K562 (cell line): ENCODE measurements around the gene FDX2. TPM values are rescaled to one million over a fixed set of nuclear protein-coding genes. Genes with fewer than 3 reads are reported as not detected.

Source experiments
- ATAC-seq: fragments of 200-7000 bp; cut with Tn5 transposase; 3 replicates; pipeline ENCODE4 v1.9.1; 2020; ENCODE audit warnings: moderate library complexity
- BruUV-seq: library from RNA; stranded (reverse); fragments of 400-500 nt; replicated peaks from 2 replicates; lab custom pipeline; 2021; lab: Mats Ljungman, UMichigan
- CTCF ChIA-PET: fragments of 300-600 bp; formaldehyde crosslinking; extraction: SDS; loops from one replicate; lab custom pipeline; 2021; ENCODE audit warnings: low intra/inter-chr PET ratio; lab: Yijun Ruan, JAX
- POLR2A ChIA-PET: fragments of 300-600, 350-650 bp; sonication (Branson Sonifier 250); formaldehyde crosslinking; extraction: SDS; loops from one replicate; lab custom pipeline; 2021; ENCODE audit warnings: antibody characterized with exemption, inconsistent platforms; lab: Yijun Ruan, JAX
- DNase-seq, 4 experiments: peaks; one replicate each; pipeline versions ENCODE4 v3.0.0 to v3.0.0-alpha.2; 2011 to 2018; ENCODE audit warnings: low spot score in 3 of 4, mixed read lengths in 3 of 4; ENCODE audit errors: extremely low read depth in 1 of 4
- FAIRE-seq: peaks from 2 replicates; lab custom pipeline; 2011; peaks lifted over from hg19 to GRCh38; lab: Jason Lieb, UNC
- H2AFZ ChIP-seq: 2 replicates; pipeline ENCODE4 v1.6.0; 2011; ENCODE audit warnings: low read depth, low read length, control low read depth, inconsistent platforms
- H3K27ac ChIP-seq: fragments of 200-600 bp; 3 replicates; pipeline ENCODE4 v1.8.0; 2011; ENCODE audit warnings: low read depth, mild to moderate bottlenecking, control low read depth, inconsistent platforms, low read length, moderate library complexity, mixed read lengths; ENCODE audit errors: extremely low read depth
- H3K27me3 ChIP-seq, 2 experiments: fragments of 300-600 bp in 1 of 2; 2 replicates in 1 of 2; 3 replicates in 1 of 2; pipeline versions ENCODE4 v1.6.0 to v1.8.0; 2011; ENCODE audit warnings: inconsistent platforms in 2 of 2, low read length in 2 of 2, mild to moderate bottlenecking in 1 of 2, mixed read lengths in 1 of 2, moderate library complexity in 1 of 2; ENCODE audit not compliant: control insufficient read depth in 2 of 2, insufficient read depth in 2 of 2
- H3K36me3 ChIP-seq: fragments of 300-600 bp; 3 replicates; pipeline ENCODE4 v1.8.0; 2011; ENCODE audit warnings: mild to moderate bottlenecking, low read length, inconsistent platforms; ENCODE audit not compliant: control insufficient read depth, insufficient read depth
- H3K4me1 ChIP-seq, 2 experiments: fragments of 200-600 bp in 1 of 2; replicated peaks in 1 of 2; 2 replicates in 1 of 2; 3 replicates in 1 of 2; pipeline versions ENCODE4 v1.5.1 to v1.8.0; 2011; ENCODE audit warnings: inconsistent platforms in 2 of 2, low read length in 2 of 2, mild to moderate bottlenecking in 1 of 2, mixed read lengths in 1 of 2, moderate library complexity in 1 of 2; ENCODE audit not compliant: control insufficient read depth in 2 of 2, insufficient read depth in 2 of 2
- H3K4me2 ChIP-seq: 2 replicates; pipeline ENCODE4 v1.6.1; 2011; ENCODE audit warnings: low read length, control low read depth, inconsistent platforms, mixed read lengths; ENCODE audit not compliant: insufficient read depth
- H3K4me3 ChIP-seq: fragments of 200-600 bp; sonication (generic), shearing (Covaris generic); 2 replicates; pipeline ENCODE4 v1.5.1; 2016; ENCODE audit warnings: control low read depth, inconsistent platforms
- H3K79me2 ChIP-seq: fragments of 200-600 bp; 3 replicates; pipeline ENCODE4 v1.8.0; 2011; ENCODE audit warnings: low read length, inconsistent platforms; ENCODE audit not compliant: control insufficient read depth, insufficient read depth
- H3K9ac ChIP-seq, 2 experiments: 2 replicates each; pipeline versions ENCODE4 v1.6.0 to v1.6.1; 2011; ENCODE audit warnings: low read depth in 2 of 2, low read length in 2 of 2, control low read depth in 1 of 2, inconsistent platforms in 1 of 2, mild to moderate bottlenecking in 1 of 2, mixed read lengths in 1 of 2; ENCODE audit not compliant: insufficient read depth in 1 of 2
- H3K9me1 ChIP-seq: one replicate; pipeline ENCODE4 v1.6.0; 2011; ENCODE audit warnings: inconsistent platforms, mild to moderate bottlenecking, low read length, moderate library complexity; ENCODE audit not compliant: control insufficient read depth, insufficient read depth
- H3K9me3 ChIP-seq: replicated peaks from 2 replicates; pipeline ENCODE4 v1.5.1; 2011; ENCODE audit warnings: low read depth, low read length, inconsistent platforms; ENCODE audit not compliant: control insufficient read depth, insufficient read depth
- H4K20me1 ChIP-seq: replicated peaks from 2 replicates; pipeline ENCODE4 v1.6.1; 2011; ENCODE audit warnings: low read length, inconsistent platforms, mixed read lengths; ENCODE audit not compliant: control insufficient read depth, insufficient read depth
- BCOR ChIP-seq: fragments of 450-650 bp; IDR thresholded peaks from 2 replicates; pipeline ENCODE4 v1.6.1; 2016
- CTBP1 ChIP-seq: fragments of 450-650 bp; IDR thresholded peaks from 2 replicates; pipeline ENCODE4 v1.6.1; 2016; ENCODE audit warnings: borderline replicate concordance
- CXXC5 ChIP-seq: fragments of 250-450 bp; sonication (Bioruptor Pico); IDR thresholded peaks from 2 replicates; pipeline ENCODE4 v1.8.0; 2022; ENCODE audit warnings: inconsistent platforms, mild to moderate bottlenecking, moderate library complexity
- ETS1 ChIP-seq: conservative IDR thresholded peaks from 2 replicates; pipeline ENCODE4 v1.6.1; 2011; ENCODE audit warnings: low read depth, mild to moderate bottlenecking, low read length; ENCODE audit not compliant: control insufficient read depth
- FIP1L1 ChIP-seq: fragments of 200-400 bp; formaldehyde crosslinking; IDR thresholded peaks from 2 replicates; pipeline ENCODE4 v1.6.1; 2018; ENCODE audit warnings: mild to moderate bottlenecking, low read depth, low read length; ENCODE audit not compliant: poor library complexity, severe bottlenecking
- HEY1 ChIP-seq: fragments of 250-450 bp; sonication (Bioruptor Pico); IDR thresholded peaks from 2 replicates; pipeline ENCODE4 v1.5.0; 2020; ENCODE audit warnings: mild to moderate bottlenecking, moderate library complexity, borderline replicate concordance
- LARP7 ChIP-seq: fragments of 450-650 bp; IDR thresholded peaks from 2 replicates; pipeline ENCODE4 v1.6.1; 2016
- MECOM ChIP-seq: fragments of 250-450 bp; sonication (Bioruptor Pico); IDR thresholded peaks from 2 replicates; pipeline ENCODE4 v1.8.0; 2022; ENCODE audit warnings: inconsistent platforms
- NFIX ChIP-seq: fragments of 250-450 bp; sonication (Bioruptor Pico); IDR thresholded peaks from 2 replicates; pipeline ENCODE4 v1.4.0; 2020; ENCODE audit warnings: low read depth, mild to moderate bottlenecking, moderate library complexity
- SMAD4 ChIP-seq: fragments of 250-450 bp; sonication (Bioruptor Pico); conservative IDR thresholded peaks from 2 replicates; pipeline ENCODE4 v1.8.0; 2021; ENCODE audit warnings: inconsistent platforms, mild to moderate bottlenecking, moderate library complexity
- SP1 ChIP-seq: sonication (generic); formaldehyde crosslinking; IDR thresholded peaks from 2 replicates; pipeline ENCODE4 v1.8.1; 2022; ENCODE audit warnings: mild to moderate bottlenecking, missing genetic modification reagents
- THRAP3 ChIP-seq: fragments of 450-650 bp; IDR thresholded peaks from 2 replicates; pipeline ENCODE4 v1.6.1; 2016; ENCODE audit warnings: mild to moderate bottlenecking, inconsistent platforms, borderline replicate concordance
- TRIM28 ChIP-seq: fragments of 450-650 bp; IDR thresholded peaks from 2 replicates; pipeline ENCODE4 v1.6.1; 2017
- YBX1 ChIP-seq: fragments of 450-650 bp; IDR thresholded peaks from 2 replicates; pipeline ENCODE4 v1.7.1; 2016; ENCODE audit warnings: mild to moderate bottlenecking
- ZFPM2 ChIP-seq: fragments of 250-450 bp; sonication (Bioruptor Pico); IDR thresholded peaks from 2 replicates; pipeline ENCODE4 v1.5.1; 2022; ENCODE audit warnings: mild to moderate bottlenecking
- ZNF232 ChIP-seq: sonication (generic); formaldehyde crosslinking; IDR thresholded peaks from 2 replicates; pipeline ENCODE4 v1.8.0; 2022; ENCODE audit warnings: mild to moderate bottlenecking, missing genetic modification reagents
- ZNF707 ChIP-seq: fragments of 250-450 bp; sonication (Bioruptor Pico); conservative IDR thresholded peaks from 2 replicates; pipeline ENCODE4 v1.8.0; 2022; ENCODE audit warnings: inconsistent platforms, mild to moderate bottlenecking, moderate library complexity
- WGBS: fragments of 100-300 bp; shearing (Covaris generic); methylation state at CpG from one replicate; pipeline ENCODE4 v1.1.6; 2016; ENCODE audit warnings: low coverage, mixed read lengths; ENCODE audit not compliant: insufficient coverage; ENCODE audit errors: missing lambda C conversion rate; 5-methylcytosine and 5-hydroxymethylcytosine counted together
- in situ Hi-C: fragments of 300-500 bp; cut with MboI; formaldehyde crosslinking; loops from 4 replicates; pipeline ENCODE4 v1.15.0; 2018; ENCODE audit warnings: inconsistent platforms, mixed read lengths
- intact Hi-C: fragments of 100-400 bp; cut with micrococcal nuclease; formaldehyde crosslinking; loops from 2 replicates; pipeline ENCODE4 v1.14.2; 2022
- polyA plus RNA-seq, 8 experiments: library from polyadenylated mRNA; depleted of rRNA in 4 of 8; stranded (reverse) in 5 of 8; unstranded in 3 of 8; fragments of >200 nt; fragmentation: Nextera tagmentation in 2 of 8; fragmentation: Illumina TruSeq in 1 of 8; extraction: Ambion mirVana in 2 of 8; extraction: Trizol in 1 of 8; gene quantifications; 2 replicates each; pipeline versions ENCODE4 v1.2.1 to v1.2.3, GENCODE V29; 2011 to 2014; ENCODE audit warnings: inconsistent platforms in 1 of 8, missing spikeins in 1 of 8
- total RNA-seq, 7 experiments: library from RNA; depleted of rRNA in 6 of 7; stranded (reverse); fragments of >200 nt in 6 of 7; fragmentation: Illumina TruSeq in 2 of 7; extraction: Trizol in 2 of 7; gene quantifications; 2 replicates each; pipeline versions ENCODE4 v1.2.1 to v1.2.3, GENCODE V29; 2011 to 2021; ENCODE audit warnings: low replicate concordance in 1 of 7
- TF ChIP-seq, protein P1 (sequence below): sonication (generic); formaldehyde crosslinking; IDR thresholded peaks from 2 replicates; pipeline ENCODE4 v1.8.0; 2022; ENCODE audit warnings: mild to moderate bottlenecking, missing genetic modification reagents
- TF ChIP-seq, protein P2 (sequence below): sonication (generic); formaldehyde crosslinking; IDR thresholded peaks from 2 replicates; pipeline ENCODE4 v1.8.0; 2022; ENCODE audit warnings: missing genetic modification reagents, mild to moderate bottlenecking, borderline replicate concordance
- TF ChIP-seq, protein P3 (sequence below): IDR thresholded peaks from 3 replicates; pipeline ENCODE4 v1.6.1; 2011; ENCODE audit warnings: borderline replicate concordance, mild to moderate bottlenecking; ENCODE audit not compliant: insufficient read length, insufficient read depth

Gene FDX2
- total and polyA plus RNA-seq, 9 of the 15 experiments (the other 6 are each of a cell fraction or from before 2014, with no cell fraction given) = 2.5 to 49.8 (median 29.7) TPM

GRCh38 chr19:10327793-10328192 lies 12.0 kb upstream of the FDX2 start (continued):
- no peak for TF ChIP-seq CTBP1

DNA sequence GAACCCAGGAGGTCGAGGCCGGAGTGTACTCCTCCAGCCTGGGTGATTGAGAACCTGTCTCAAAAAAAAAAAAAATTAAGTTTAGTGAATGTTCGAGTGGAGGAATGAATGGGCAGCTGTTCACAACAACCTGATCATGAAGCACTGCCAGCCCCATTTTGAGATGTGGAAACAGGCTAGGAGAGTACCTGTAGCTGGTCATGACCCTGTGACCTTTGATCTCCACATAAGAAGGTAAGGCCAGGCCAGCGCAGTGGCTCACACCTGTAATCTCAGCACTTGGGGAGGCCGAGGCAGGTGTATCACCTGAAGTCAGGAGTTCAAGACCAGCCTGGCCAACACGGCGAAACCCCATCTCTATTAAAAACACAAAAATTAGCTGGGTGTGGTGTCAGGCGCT lies 9.9 kb upstream of the FDX2 start:
- Histone ChIP-seq H3K27me3 (no peaks in the 10 kb centered on the region), H3K79me2 (peaks cover 34% of the 10 kb centered on the region), H3K4me1 (peaks cover 0 to 45% of the 10 kb centered on the region in 2 experiments; a peak in 2 of 5 replicates), H3K9ac (no peak overlapping the region), H2AFZ (no peak overlapping the region), H3K9me3 (no peaks in the 10 kb centered on the region), H3K9me1 (no peaks in the 10 kb centered on the region), H3K27ac (no peak overlapping the region), H3K4me2 (no peak overlapping the region), H3K36me3 (peaks cover 98% of the 10 kb centered on the region), H3K4me3 (no peak overlapping the region), H4K20me1 (no peaks in the 10 kb centered on the region)
- ChIA-PET CTCF (no interaction called here), POLR2A (interaction anchor here (0.6 to 1.9 kb wide), 4 partner anchors 9 to 75 kb away, joined by 3 to 10 read pairs (median 3); partner anchors contain the start of gene FDX2)
- intact Hi-C loops = no loop called here
- no peak for FAIRE-seq
- WGBS = 91% methylated on average over 8 of the region's 8 CpGs
- no TSS peak for BruUV-seq
- no peak for TF ChIP-seq ZFPM2 (CRISPR knock-in tag)
- no peak for TF ChIP-seq HEY1 (CRISPR knock-in tag)
- no peak for TF ChIP-seq LARP7
- no peak for TF ChIP-seq TRIM28
- no peak for TF ChIP-seq SMAD4 (CRISPR knock-in tag)
- TF ChIP-seq FIP1L1 = no peak
- no peak for TF ChIP-seq THRAP3
- TF ChIP-seq ZNF232 = no peak
- TF ChIP-seq, protein P1, sequence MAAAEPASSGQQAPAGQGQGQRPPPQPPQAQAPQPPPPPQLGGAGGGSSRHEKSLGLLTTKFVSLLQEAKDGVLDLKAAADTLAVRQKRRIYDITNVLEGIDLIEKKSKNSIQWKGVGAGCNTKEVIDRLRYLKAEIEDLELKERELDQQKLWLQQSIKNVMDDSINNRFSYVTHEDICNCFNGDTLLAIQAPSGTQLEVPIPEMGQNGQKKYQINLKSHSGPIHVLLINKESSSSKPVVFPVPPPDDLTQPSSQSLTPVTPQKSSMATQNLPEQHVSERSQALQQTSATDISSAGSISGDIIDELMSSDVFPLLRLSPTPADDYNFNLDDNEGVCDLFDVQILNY (CRISPR knock-in tag) = no peak
- TF ChIP-seq CXXC5 (CRISPR knock-in tag) = no peak
- TF ChIP-seq ETS1 = no peak
- no peak for TF ChIP-seq YBX1
- TF ChIP-seq NFIX (CRISPR knock-in tag) = no peak
- TF ChIP-seq, protein P2, sequence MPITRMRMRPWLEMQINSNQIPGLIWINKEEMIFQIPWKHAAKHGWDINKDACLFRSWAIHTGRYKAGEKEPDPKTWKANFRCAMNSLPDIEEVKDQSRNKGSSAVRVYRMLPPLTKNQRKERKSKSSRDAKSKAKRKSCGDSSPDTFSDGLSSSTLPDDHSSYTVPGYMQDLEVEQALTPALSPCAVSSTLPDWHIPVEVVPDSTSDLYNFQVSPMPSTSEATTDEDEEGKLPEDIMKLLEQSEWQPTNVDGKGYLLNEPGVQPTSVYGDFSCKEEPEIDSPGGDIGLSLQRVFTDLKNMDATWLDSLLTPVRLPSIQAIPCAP = no peak
- TF ChIP-seq SP1 (CRISPR knock-in tag) = no peak
- no peak for TF ChIP-seq ZNF707 (CRISPR knock-in tag)
- TF ChIP-seq, protein P3, sequence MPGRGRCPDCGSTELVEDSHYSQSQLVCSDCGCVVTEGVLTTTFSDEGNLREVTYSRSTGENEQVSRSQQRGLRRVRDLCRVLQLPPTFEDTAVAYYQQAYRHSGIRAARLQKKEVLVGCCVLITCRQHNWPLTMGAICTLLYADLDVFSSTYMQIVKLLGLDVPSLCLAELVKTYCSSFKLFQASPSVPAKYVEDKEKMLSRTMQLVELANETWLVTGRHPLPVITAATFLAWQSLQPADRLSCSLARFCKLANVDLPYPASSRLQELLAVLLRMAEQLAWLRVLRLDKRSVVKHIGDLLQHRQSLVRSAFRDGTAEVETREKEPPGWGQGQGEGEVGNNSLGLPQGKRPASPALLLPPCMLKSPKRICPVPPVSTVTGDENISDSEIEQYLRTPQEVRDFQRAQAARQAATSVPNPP = no peak
- TF ChIP-seq BCOR = no peak
- TF ChIP-seq MECOM (CRISPR knock-in tag) = no peak
- no peak for ATAC-seq
- DNase-seq = no peak
- in situ Hi-C loops = no loop called here
